ENCODE measurements around the gene SMARCD2.

Gene SMARCD2

DNA sequence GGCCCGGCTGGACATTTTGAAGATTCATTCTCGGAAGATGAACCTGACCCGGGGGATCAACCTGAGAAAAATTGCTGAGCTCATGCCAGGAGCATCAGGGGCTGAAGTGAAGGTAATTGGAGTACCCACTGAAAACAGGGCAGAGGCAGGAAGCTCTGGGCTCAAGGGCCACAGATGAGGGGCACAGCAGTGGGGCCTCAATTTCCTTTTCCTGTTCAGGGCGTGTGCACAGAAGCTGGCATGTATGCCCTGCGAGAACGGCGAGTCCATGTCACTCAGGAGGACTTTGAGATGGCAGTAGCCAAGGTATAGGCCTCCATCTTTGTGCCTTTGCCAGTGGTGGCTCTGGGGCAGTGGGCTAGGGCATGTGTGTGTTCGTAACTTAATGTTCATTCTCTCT is 11.0 kb downstream of the SMARCD2 start:
- no peak for DNase-seq

DNA sequence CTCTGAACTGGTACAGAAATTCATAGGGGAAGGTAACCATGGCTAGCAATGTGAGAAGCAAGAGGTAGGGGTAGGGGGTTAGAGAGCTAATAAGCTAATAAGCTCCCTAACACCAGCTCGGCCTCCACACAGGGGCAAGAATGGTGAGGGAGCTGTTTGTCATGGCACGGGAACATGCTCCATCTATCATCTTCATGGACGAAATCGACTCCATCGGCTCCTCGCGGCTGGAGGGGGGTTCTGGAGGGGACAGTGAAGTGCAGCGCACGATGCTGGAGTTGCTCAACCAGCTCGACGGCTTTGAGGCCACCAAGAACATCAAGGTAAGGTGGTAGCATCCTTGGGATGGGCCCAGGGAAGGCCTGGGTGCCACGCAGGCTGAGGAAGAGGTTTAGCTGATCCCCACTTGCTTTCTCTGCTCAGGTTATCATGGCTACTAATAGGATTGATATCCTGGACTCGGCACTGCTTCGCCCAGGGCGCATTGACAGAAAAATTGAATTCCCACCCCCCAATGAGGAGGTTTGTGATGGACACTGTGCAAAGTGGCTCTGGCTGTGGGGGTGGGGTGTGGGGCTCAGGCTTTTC is 11.5 kb downstream of the SMARCD2 start:
- no peak for DNase-seq

DNA sequence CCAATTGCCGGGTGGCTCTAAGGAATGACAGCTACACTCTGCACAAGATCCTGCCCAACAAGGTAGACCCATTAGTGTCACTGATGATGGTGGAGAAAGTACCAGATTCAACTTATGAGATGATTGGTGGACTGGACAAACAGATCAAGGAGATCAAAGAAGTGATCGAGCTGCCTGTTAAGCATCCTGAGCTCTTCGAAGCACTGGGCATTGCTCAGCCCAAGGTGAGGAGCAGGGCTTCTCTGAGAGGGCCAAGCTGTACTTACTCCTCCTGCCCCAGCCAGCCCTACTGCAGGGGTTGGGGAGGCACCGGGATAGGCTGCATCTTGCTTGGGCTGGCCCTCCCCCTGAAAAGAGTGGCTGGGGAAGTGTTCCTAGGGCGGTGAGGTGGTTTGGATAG is 12.2 kb downstream of the SMARCD2 start:
- no peak for DNase-seq

DNA sequence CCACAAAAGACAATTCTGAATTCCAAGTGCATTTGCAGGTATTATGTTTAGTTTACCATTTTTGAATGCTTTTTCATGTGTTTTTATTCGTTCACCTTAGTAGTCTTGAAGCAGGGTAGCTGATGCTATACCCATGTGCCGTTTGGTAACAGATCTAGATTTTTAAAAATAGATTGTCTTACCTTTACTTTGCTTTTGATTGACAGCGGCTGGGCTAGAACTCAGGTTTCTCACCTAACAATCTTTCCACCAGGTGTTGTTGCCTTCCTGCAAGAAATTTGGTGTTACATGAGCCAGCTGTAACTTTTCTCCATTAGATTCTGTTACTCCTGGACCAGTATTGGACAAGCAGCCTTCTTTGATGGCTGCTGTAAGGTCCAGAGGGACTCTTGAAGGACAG is 13.5 kb downstream of the SMARCD2 start:
- DNase-seq, result no peak

DNA sequence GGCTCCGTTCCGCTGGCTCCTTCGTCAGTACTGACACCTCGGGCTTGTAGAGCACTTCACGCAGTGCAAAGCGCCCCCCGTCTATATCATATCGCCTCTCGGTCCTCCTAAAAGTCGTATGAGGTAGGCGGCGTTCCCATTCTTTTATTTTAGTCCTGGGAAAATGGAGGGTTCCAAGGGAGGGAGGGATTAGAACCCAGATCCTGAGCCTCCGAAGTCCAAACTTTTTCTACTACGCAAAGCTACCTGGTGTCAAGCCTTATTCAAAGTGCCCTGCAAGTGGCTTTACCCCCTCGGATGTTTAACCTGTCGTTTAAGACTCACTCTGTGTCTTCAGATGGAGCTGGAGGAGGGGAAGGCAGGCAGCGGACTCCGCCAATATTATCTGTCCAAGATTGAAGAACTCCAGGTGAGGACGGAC is 14.7 kb downstream of the SMARCD2 start:
- no peak for DNase-seq

DNA sequence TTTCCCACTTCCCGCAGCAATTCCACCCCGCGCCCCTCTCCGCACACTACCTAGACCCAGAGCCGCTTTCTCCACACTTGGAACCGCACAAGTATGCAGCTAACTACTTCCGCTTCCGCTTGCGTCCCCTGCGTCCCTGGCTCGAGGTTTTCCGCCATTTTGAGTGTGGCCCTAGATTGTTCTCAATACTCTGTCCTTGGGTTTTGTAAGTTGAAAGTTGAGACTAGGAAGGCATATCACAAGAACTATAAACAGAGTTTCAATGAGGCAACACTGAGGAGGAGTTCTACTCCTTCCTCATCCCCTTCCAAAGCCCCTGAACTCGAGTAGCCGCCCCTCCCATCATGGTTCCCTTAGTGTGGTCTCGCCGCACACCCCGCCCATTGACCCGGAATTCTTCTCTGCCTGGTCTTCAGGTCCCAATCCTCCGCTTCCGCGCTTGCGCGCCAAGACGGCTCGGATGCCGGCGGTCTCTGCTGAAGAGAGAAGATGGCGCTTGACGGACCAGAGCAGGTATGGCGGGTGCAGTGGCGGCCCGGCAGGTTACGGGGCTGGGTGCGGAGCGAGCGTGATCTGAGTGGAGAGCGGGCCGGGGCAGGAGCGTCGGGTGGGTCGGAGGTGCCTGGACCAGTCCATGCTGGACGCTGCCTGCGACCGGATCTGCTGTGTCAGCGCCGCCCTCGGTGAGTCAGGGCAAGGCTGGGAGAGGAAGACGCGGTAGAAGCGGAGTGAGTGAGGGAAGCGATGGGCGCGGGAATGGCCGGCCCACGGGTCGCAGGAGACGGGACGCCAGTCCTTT is 15.3 kb downstream of the SMARCD2 start, which contains the start of the genes FTSJ3 and PSMC5:
FTSJ3 (minus strand) TSS at position 662 of the 799 bp plus-strand sequence. CDS start 761 bp downstream, outside the sequence.
PSMC5 (plus strand) TSS at position 430 of the 799 bp plus-strand sequence; CDS start at position 490, 60 bp downstream.
- peak; percentile 97 for DNase-seq

DNA sequence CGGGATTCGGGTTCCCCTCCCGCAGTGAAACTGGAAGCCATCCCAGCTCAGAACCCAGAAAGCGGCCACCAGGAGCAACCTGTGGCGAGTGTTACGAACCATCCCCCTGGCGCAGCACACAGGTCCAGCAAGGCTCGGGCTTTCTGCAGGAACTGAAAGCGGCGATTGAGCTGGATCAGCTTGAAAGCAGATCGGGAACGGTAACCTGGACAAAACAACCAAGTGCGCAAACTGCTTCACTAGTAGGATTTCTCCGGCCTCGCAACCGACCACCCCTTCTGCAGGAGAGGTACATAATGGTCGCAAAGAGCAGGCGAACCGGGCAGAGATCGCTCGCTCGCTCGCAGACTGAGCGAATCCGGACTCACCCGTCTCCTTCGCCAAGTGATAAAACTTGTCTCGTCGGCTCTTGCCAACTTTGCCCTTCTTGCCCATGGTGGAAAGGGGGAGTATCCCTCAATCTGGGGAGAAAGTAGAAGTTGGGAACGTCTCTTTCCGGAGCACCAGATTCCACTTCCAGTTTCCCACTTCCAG is 15.9 kb downstream of the SMARCD2 start:
- no peak for DNase-seq

DNA sequence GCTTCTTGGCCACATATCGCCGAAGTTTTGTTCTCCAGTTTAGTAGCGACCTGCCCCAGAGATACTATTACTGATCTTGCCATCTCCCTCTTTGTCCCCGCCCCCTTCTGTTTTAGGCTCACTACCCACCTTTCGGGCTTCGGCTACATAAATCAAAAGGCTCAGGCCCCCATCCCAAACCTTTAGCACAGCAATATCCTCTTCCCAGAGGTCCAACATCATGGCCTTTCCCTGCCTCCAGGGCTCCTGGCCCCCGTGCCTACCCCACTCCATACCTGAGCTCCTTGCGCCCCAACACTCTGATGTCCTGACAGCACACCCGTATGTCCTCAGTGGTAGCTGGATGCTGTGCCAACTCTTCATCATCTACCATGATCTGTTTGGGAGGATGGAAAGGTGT is 18.1 kb downstream of the SMARCD2 start:
- DNase-seq, result no peak

DNA sequence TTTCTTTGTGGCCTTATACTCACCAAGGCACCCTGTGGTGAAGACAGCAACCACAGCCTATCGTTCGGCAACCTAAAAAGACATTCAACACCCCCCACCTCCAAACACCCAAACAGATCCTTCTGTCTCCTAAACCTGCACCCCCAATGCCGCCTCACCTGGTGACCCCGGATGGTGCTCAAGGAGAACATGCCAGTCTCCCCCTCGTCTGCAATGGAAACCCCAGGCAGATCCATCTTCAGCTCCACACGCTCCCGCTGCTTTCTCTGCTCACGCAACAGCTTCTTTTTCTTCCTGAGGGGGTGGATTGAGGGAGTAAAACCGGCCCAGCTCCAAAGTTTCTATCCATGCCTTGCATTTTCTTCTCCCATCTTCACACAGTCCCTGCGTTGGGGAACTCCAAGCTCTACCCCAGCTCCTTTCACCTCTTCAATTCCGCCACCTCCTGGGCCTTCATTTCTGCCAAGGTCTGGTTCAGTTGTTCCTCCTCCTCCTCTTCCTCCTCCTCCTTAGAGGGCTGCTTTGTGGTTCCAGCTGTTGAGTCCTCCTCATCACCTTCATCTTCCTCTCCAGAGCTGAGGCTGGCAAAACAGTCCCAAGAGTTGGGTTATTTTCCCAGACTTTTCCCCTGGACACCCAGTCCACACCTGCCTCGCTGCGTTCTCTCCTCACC is 18.7 kb downstream of the SMARCD2 start:
- no peak for DNase-seq

DNA sequence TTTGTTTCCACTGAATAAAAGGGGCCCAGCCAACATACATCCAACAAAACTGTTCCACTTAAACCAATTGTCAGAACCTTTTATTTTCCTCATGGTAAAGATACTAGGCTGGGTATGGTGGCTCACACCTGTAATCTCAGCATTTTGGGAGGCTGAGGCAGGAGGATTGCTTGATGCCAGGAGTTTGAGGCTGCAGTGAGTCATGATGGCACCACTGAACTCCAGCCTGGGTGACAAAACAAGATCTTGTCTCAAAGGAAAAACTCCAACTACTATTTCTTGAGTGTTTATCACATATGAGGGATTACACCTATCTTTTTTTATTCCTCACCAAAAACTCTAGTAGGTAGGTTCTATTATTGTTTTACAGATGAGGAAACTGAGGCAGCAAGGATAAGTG is 19.9 kb downstream of the SMARCD2 start:
- DNase-seq, result no peak

DNA sequence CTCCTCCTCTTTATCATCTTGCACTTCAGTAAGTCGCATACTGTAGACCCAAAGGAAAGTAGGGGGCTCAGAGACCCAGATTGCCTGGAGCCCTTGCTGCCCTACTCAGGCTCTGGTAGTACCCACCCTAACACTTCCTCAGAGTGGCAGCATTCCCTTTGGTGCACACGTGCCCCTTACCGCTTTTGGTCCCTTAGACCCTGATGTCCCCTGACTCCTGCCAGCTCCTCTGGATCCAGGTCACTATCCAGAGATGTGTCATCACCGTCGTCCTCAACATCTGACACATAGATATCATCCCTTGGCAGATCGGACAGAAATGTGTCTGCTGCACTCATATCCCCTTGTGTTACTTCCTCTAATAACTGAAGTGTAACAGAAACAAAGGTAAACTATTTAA is 20.7 kb downstream of the SMARCD2 start:
- no peak for DNase-seq

DNA sequence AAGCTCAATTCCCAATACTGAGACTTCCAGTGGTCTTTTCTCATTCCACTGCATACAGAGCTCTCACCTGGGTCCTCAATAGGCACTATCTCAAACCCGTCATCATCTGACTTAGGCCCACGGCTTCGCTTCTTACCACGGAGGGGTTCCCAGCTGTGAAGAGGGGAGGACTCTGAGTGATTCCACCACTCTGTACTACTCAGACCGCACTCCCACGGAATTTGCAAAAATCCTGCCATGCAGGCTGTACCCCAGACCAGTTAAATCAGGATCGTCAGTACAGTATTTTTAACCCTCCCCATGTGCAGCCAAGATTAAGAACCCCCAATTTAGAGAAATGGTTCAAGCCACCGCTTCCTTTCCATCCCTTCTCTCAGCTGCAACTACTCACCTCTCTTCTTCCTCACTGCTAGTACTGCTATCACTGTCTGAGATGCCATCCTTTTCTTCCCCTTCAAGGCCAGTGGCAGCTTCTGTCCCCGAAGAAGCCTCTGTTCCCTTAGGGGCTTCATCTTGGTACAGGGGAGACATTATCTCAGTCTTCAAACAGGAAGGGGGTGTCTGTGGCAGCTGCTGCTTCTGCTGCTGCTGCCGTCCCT is 21.4 kb downstream of the SMARCD2 start:
- DNase-seq, result no peak

DNA sequence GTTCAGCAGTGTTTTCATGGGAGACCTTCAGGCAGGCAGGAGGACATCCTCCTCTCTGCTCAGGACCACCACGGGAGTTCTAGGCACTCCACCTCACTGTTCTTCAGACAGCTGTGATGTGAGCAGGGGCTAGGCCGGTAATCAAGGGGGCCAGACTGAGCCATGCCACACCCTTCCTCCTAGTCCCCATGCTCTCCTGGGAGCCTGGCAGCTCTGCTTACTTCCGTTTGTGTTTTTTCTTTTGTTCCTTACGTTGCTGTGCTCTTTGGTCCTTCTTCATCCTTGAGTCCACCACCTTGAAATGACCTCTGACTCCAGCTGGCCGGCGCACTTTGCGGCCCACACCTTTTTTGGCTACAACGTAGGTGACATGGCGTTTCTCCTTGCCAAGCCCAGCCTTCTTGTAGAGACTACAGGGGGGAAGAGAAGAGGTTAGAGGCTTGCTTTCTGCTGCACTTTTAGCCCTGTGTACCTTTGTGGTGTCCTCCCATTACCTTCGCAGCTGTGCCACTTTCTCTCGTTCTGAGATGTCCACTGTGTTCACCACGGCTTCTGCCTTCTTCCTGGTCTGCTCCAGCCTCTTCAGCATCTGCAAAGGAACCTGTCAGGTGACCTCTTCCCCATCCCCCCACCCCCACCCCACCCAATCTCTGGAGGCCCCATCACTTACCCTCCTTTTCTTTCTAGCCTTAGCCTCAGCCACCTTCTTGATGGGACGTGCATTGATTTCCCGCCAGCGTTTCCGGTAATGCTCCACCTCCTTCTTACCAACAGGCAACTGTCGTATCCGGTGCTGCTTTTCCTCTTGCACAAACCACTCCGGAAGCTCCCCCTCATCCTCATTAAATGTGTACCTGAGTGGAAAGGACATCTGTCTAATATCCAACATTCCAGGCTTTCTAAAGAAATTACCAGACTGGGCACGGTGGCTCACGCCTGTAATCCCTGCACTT is 22.6 kb downstream of the SMARCD2 start:
- no peak for DNase-seq

DNA sequence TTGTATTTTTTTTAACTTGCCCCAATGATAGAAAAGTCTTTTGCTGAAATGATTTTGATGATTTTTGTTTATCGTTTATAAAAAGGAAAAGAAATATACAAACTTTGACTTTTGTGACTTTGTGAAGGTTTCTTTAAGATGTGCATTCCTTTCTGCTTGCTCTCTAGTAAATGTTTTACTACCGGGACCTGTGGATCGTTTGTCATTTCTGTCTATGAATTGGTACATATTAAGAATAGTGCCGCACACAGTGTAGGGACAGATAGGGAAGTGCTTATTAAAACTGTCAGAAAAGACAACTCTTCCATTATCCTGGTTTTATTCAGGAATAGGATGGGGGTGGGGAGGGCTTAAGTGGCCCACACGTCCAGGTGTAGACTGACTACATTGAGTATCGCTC is 23.4 kb downstream of the SMARCD2 start:
- no peak for DNase-seq

DNA sequence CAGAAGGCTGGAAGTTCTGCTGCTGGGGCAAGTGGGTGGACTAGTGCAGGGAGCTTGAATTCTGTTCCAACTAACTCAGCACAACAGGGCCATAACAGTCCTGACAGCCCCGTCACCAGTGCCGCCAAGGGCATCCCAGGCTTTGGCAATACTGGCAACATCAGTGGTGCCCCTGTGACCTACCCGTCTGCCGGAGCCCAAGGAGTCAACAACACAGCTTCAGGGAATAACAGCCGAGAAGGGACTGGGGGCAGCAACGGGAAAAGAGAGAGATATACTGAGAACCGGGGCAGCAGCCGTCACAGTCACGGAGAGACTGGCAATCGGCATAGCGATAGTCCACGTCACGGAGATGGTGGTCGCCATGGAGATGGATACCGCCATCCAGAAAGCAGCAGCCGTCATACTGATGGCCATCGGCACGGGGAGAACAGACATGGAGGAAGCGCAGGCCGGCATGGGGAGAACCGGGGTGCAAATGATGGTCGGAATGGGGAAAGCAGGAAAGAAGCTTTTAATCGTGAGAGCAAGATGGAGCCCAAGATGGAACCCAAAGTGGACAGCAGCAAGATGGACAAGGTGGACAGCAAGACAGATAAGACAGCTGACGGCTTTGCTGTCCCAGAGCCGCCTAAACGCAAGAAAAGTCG is 24.6 kb downstream of the SMARCD2 start:
- DNase-seq, result no peak

DNA sequence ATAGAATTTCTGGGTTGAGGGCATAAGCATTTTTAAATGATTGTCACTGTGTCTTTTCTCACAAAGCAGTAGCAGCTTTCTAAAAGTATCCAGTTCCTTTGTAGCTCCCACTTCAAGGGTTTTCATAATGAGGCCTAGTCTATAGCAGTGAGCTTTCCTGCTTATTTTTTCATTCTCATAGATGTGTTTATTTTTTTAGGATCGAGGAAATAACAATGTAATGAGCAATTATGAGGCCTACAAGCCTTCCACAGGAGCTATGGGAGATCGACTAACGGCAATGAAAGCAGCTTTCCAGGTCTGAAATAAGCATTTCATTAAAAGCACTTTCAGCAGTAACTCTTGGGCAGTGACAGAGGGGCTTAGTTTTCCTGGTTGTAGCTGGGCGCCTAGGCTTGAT is 25.8 kb downstream of the SMARCD2 start:
- no peak for DNase-seq

DNA sequence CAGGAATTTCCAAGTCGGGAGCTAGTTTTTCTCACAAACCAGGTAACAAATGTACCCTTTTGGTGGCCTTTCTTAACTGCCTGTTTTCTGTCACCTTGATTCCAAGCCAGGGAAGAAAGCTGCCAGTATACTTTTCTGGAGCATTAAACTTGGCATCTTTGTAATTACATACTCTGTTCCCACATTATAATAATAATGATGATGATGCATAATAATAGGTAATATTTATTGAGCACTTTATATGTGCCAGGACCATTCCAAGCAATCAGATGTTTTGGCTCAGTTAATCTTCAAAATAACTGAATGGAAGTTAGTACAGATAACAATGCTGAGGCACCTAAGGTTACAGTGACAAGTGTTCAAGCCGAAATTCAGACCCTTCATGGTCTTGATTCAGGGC is 26.4 kb downstream of the SMARCD2 start:
- DNase-seq, result no peak

DNA sequence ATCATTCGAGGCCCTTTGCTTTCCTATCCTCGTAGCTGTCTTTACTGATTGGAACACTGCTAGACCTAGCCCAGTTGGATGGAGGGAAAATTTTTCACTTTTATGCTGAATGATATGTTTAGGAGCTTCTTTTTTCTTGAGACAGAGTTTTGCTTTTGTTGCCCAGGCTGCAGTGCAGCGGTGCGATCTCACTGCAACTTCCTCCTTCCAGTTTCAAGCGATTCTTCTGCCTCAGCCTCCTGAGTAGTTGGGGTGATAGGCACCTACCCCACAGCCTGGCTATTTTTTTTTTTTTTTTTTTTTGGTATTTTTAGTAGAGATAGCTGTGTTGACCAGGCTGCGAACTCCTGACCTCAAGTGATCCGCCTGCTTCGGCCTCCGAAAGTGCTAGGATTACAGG is 32.5 kb downstream of the SMARCD2 start:
- no peak for DNase-seq

DNA sequence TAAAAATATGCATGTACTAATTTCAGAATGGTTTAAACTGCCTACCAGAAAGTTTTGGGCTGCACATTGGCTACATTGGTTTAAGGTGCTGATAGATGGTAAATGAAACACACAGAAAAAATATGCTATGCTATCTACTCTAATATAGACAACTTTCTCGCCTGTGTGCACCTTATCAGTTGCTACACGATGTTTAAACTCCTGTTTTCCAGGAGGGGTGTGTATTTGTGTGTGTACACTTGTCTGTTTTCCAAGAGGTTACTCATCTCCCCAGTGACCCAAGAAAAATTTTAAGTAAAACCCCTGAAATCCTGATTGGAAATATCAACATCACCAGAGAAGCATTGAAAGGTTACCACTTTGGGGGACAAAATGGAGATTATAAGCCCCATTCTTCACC is 36.9 kb downstream of the SMARCD2 start:
- no peak for DNase-seq

DNA sequence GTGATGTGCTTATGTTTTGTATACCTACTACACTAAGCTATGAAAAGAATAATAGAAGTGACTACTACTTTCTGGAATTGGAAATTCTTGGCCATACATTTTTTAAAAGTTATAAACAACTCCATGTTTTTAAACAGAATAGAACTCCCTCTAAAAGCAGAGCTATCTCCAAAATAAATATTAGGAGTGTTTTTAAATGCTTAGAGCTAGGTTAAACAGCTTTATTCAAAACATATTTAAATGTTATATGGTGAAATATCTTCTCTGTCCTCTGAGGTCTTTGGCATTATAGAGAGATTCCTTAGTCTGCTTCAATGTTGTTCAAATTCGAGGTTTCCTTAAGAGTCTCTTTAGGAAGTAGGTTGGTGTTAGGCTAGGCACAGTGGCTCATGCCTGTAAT is 38.2 kb downstream of the SMARCD2 start:
- no peak for DNase-seq

DNA sequence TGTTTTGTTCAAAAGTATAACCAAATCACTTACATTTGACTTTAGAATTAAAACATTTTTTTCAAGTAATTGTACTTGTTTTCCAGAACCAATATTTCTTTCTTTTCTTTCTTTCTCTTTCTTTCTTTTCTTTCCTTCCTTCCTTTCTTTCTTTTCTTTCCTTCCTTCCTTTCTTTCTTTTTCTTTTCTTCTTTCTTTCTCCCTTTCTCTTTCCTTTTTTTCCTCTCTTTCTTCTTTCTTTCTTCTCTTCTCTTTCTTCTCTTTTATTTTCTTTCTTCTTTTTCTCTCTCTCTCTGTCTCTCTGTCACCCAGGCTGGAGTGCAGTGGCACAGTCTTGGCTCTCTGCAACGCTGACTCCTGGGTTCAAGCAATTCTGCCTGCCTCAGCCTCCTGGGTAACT is 41.7 kb downstream of the SMARCD2 start:
- DNase-seq, result no peak
